Ishikawa (cell line): ENCODE results near the gene ADAM22.

Experiments
- CEBPB ChIP-seq: IDR thresholded peaks from 2 replicates; pipeline ENCODE4 v1.6.1; 2012
- CREB1 ChIP-seq: IDR thresholded peaks from 2 replicates; pipeline ENCODE4 v1.6.1; 2012; ENCODE audit warnings: low read depth
- EP300 ChIP-seq: IDR thresholded peaks from 2 replicates; pipeline ENCODE4 v1.6.1; 2012; ENCODE audit warnings: borderline replicate concordance
- NFIC ChIP-seq: IDR thresholded peaks from 2 replicates; pipeline ENCODE4 v1.6.1; 2012
- RAD21 ChIP-seq: IDR thresholded peaks from 2 replicates; pipeline ENCODE4 v1.6.1; 2012; ENCODE audit warnings: low read depth
- TAF1 ChIP-seq: IDR thresholded peaks from 2 replicates; pipeline ENCODE4 v1.6.1; 2012; ENCODE audit warnings: low read depth, mild to moderate bottlenecking
- TEAD4 ChIP-seq: IDR thresholded peaks from 2 replicates; pipeline ENCODE4 v1.6.1; 2012
- USF1 ChIP-seq: IDR thresholded peaks from 2 replicates; pipeline ENCODE4 v1.6.1; 2012
- YY1 ChIP-seq: IDR thresholded peaks from 2 replicates; pipeline ENCODE4 v1.6.1; 2012; ENCODE audit warnings: low read depth
- TF ChIP-seq, protein P1 (sequence below): IDR thresholded peaks from 2 replicates; pipeline ENCODE4 v1.6.1; 2012; ENCODE audit warnings: low read depth, mild to moderate bottlenecking

DNA sequence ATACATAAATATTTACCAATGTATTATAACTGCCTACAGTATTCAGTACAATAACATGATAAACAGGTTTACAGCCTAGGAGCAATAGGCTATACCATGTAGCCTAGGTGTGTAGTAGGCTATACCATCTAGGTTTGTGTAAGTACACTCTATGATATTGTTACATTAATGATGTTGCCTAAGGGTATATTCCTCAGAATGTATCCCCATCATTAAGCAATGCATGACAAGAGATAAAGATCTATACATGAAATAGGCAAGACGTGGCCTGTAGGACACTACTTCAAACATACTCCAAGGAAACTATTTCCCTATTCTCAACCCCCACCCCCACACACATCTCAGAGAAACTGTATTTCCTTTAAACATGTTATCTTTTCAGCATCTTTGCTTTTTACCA is 15.3 kb upstream of the ADAM22 start:
- no peak for TF ChIP-seq TEAD4
- no peak for TF ChIP-seq EP300
- TF ChIP-seq CEBPB, result no peak
- TF ChIP-seq NFIC, result no peak
- TF ChIP-seq, protein P1, sequence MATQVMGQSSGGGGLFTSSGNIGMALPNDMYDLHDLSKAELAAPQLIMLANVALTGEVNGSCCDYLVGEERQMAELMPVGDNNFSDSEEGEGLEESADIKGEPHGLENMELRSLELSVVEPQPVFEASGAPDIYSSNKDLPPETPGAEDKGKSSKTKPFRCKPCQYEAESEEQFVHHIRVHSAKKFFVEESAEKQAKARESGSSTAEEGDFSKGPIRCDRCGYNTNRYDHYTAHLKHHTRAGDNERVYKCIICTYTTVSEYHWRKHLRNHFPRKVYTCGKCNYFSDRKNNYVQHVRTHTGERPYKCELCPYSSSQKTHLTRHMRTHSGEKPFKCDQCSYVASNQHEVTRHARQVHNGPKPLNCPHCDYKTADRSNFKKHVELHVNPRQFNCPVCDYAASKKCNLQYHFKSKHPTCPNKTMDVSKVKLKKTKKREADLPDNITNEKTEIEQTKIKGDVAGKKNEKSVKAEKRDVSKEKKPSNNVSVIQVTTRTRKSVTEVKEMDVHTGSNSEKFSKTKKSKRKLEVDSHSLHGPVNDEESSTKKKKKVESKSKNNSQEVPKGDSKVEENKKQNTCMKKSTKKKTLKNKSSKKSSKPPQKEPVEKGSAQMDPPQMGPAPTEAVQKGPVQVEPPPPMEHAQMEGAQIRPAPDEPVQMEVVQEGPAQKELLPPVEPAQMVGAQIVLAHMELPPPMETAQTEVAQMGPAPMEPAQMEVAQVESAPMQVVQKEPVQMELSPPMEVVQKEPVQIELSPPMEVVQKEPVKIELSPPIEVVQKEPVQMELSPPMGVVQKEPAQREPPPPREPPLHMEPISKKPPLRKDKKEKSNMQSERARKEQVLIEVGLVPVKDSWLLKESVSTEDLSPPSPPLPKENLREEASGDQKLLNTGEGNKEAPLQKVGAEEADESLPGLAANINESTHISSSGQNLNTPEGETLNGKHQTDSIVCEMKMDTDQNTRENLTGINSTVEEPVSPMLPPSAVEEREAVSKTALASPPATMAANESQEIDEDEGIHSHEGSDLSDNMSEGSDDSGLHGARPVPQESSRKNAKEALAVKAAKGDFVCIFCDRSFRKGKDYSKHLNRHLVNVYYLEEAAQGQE, result no peak
- TF ChIP-seq CREB1, result no peak
- no peak for TF ChIP-seq YY1
- no peak for TF ChIP-seq RAD21
- TF ChIP-seq TAF1, result no peak
- no peak for TF ChIP-seq USF1
